ENCODE data around the gene ITGA11. TPM values are rescaled to one million over a fixed set of nuclear protein-coding genes. Genes with fewer than 3 reads are reported as not detected.

ITGA11 gene
- total RNA-seq, 3 donors from 2014 or later (not counting 1 experiment from before 2014, with no cell fraction given) = not detected

DNA sequence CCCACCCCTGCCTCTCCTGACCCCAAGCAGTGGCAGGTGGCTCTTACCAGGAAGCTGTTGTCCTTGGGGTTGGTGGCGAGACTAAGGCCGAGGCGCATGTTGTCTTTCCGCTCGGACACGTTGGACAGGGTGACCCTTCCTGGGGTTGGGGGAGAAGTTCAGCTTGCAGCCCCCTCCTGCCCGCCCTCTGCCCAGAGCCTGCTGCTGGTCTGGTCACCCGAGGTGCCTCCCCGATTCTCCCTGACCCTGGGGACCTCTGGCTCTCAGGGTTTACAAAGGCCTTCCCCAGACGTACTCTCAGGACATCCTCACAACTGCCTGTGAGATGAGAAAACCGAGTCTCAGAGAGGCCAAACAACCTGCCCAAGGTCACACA is 67.3 kb downstream of the ITGA11 start:
- Histone ChIP-seq H3K9me3 (ENCODE audit: control insufficient read depth, insufficient read depth, low read length) (no peaks in the 10 kb centered on the region), H3K27me3 (ENCODE audit: control insufficient read depth, insufficient read depth, low read length) (no peaks in the 10 kb centered on the region), H3K27ac (ENCODE audit: low read length) (no peak overlapping the region), H3K4me1 (ENCODE audit: control insufficient read depth, insufficient read depth, low read length) (no peaks in the 10 kb centered on the region), H3K4me3 (ENCODE audit: low read length) (no peak overlapping the region), H3K36me3 (ENCODE audit: control insufficient read depth, insufficient read depth, low read length) (no peaks in the 10 kb centered on the region)
- ATAC-seq (no peak), DNase-seq (no peak)
- H3K4me3 Mint-ChIP-seq = no peak overlapping the region
- TF ChIP-seq, protein P1, sequence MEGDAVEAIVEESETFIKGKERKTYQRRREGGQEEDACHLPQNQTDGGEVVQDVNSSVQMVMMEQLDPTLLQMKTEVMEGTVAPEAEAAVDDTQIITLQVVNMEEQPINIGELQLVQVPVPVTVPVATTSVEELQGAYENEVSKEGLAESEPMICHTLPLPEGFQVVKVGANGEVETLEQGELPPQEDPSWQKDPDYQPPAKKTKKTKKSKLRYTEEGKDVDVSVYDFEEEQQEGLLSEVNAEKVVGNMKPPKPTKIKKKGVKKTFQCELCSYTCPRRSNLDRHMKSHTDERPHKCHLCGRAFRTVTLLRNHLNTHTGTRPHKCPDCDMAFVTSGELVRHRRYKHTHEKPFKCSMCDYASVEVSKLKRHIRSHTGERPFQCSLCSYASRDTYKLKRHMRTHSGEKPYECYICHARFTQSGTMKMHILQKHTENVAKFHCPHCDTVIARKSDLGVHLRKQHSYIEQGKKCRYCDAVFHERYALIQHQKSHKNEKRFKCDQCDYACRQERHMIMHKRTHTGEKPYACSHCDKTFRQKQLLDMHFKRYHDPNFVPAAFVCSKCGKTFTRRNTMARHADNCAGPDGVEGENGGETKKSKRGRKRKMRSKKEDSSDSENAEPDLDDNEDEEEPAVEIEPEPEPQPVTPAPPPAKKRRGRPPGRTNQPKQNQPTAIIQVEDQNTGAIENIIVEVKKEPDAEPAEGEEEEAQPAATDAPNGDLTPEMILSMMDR (IDR thresholded peaks at IDR 0.05) = no peak
- intact Hi-C loops (cut with micrococcal nuclease) = no loop called here
- WGBS (ENCODE audit: insufficient coverage) = 90% methylated on average over 11 of the region's 11 CpGs
- H3K9me3 Mint-ChIP-seq = no peaks in the 10 kb centered on the region
- H3K27ac Mint-ChIP-seq = no peak overlapping the region
- H3K27me3 Mint-ChIP-seq (ENCODE audit: low read depth in 2 of 2) = peaks cover 3 to 7% of the 10 kb centered on the region in 2 donors
- H3K4me1 Mint-ChIP-seq = no peaks in the 10 kb centered on the region
- H3K36me3 Mint-ChIP-seq = no peaks in the 10 kb centered on the region

DNA sequence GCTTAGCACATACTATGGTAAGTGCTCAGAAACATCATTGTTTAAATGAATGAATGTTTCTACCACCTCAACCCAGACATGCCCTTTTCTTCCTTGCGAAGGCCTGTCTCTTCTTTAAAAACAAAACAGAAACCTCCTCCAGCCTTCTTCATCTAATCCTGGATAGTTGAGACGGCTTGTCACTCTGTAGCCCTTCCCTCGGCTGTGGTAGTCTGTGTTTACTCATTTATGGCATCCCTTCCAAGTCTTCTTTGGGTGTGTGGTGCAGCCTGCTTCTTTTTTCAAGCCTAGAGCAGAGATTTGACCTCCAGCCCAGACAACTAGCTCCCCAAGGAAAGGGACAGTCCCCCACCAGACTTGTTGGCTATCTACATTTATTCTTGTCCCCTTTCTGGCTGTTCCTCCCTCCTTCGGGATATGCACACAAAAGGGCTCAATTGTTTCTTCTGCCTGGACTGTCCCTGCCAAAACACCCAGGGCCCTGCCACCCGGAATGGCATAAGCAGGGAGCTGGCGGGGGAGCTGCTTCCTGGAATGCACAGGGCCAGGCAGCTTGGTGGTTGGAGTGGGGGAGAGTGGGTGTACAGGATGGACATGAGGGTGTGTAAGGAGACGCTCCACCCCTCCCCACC is 67.8 kb downstream of the ITGA11 start:
- no peak overlapping the region for H3K4me3 Mint-ChIP-seq
- H3K9me3 Mint-ChIP-seq = no peaks in the 10 kb centered on the region
- ATAC-seq (no peak), DNase-seq (no peak)
- TF ChIP-seq, protein P1 (IDR thresholded peaks at IDR 0.05) = no peak
- Histone ChIP-seq H3K4me1 (ENCODE audit: control insufficient read depth, insufficient read depth, low read length) (no peaks in the 10 kb centered on the region), H3K9me3 (ENCODE audit: control insufficient read depth, insufficient read depth, low read length) (no peaks in the 10 kb centered on the region), H3K27me3 (ENCODE audit: control insufficient read depth, insufficient read depth, low read length) (no peaks in the 10 kb centered on the region), H3K36me3 (ENCODE audit: control insufficient read depth, insufficient read depth, low read length) (no peaks in the 10 kb centered on the region), H3K27ac (ENCODE audit: low read length) (no peak overlapping the region), H3K4me3 (ENCODE audit: low read length) (no peak overlapping the region)
- H3K36me3 Mint-ChIP-seq = no peaks in the 10 kb centered on the region
- no peaks in the 10 kb centered on the region for H3K4me1 Mint-ChIP-seq
- 89% methylated on average over 6 of the region's 7 CpGs for WGBS (ENCODE audit: insufficient coverage)
- intact Hi-C loops (cut with micrococcal nuclease) = no loop called here
- H3K27me3 Mint-ChIP-seq (ENCODE audit: low read depth in 2 of 2) = peaks cover 3 to 7% of the 10 kb centered on the region in 2 donors
- H3K27ac Mint-ChIP-seq = no peak overlapping the region

DNA sequence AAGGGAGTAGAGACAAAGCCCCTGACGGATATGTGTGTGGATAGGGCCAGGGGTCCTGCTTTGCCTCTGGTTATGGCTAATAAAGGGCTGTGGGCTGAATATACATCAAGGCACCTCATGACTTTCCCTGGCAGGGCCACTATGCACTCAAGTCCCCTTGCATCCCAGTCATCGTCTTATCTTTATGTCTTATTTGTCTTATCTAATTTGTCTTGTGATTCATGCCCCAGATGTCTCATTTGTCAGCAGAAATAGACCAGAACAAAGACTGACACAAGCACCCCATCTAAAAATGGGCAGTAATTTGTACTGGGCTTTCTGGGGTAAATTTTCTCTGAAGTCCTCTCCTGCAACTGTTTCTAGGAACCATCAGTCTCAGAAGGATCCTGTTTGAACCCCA is 68.6 kb downstream of the ITGA11 start:
- H3K4me3 Mint-ChIP-seq = no peak overlapping the region
- H3K9me3 Mint-ChIP-seq = no peaks in the 10 kb centered on the region
- intact Hi-C loops (cut with micrococcal nuclease) = no loop called here

More for the DNA sequence above, 68.6 kb downstream of the ITGA11 start:
- Histone ChIP-seq H3K4me1 (ENCODE audit: control insufficient read depth, insufficient read depth, low read length) (no peaks in the 10 kb centered on the region), H3K27me3 (ENCODE audit: control insufficient read depth, insufficient read depth, low read length) (no peaks in the 10 kb centered on the region), H3K27ac (ENCODE audit: low read length) (no peak overlapping the region), H3K9me3 (ENCODE audit: control insufficient read depth, insufficient read depth, low read length) (no peaks in the 10 kb centered on the region), H3K4me3 (ENCODE audit: low read length) (no peak overlapping the region), H3K36me3 (ENCODE audit: control insufficient read depth, insufficient read depth, low read length) (no peaks in the 10 kb centered on the region)
- TF ChIP-seq, protein P1 (IDR thresholded peaks at IDR 0.05) = no peak
- ATAC-seq (no peak), DNase-seq (no peak)
- no peak overlapping the region for H3K27ac Mint-ChIP-seq
- WGBS (ENCODE audit: insufficient coverage) = 94% methylated on average over 1 of the region's 2 CpGs
- peaks cover 0 to 3% of the 10 kb centered on the region in 2 donors for H3K27me3 Mint-ChIP-seq (ENCODE audit: low read depth in 2 of 2)
- no peaks in the 10 kb centered on the region for H3K36me3 Mint-ChIP-seq
- H3K4me1 Mint-ChIP-seq = no peaks in the 10 kb centered on the region

Data from natural killer cell (primary cell).